Non-pigmented ciliary epithelial cell (primary cell): ENCODE results near the gene L3MBTL4.

Source experiments
- DNase-seq: peaks from one replicate; pipeline ENCODE4 v3.0.0-alpha.2; 2010; ENCODE audit warnings: low read depth

The L3MBTL4 gene

DNA sequence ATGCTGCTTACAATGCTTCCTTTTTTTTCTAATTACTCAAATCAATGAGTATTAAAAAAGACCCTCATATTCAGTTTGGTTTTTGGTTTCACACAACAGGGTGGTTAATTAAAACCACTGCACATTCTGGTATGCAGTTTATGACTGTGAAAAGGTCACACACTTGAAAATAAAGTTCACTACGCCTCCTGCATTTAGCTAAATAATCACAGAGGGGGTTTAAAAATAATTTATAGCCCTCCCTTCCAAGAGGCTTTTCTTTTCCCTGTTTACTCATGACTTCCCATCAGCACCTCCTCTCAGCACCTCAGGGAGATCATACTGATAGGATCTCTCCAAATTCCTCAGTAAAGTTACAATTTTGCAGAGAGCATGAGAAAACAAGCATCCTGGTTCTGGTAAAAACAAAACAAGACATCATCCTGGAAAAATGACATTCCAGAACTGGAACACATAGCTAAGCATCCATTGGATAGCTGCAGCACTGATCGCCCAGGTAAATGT is 389.9 kb downstream of the L3MBTL4 start:
- DNase-seq: no peak

DNA sequence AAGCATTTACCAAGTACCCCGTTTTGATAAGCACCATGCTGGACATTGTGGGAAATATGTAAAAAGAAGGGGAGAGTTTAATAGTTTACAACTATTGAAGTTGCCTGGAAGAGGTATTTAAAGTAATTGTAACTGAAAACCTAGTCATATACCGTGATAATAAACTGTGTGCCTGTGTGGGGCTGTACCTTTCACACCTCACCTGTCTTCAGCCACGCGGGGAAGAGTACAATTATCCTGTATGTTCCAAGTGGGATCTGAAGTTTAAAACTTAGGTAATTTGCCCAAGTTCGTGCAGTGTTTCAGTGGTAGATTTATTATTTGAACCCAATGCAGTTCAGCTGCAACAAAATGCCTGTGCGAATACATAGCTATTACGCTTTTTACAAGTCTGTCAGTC is 391.2 kb downstream of the L3MBTL4 start:
- no peak for DNase-seq

DNA sequence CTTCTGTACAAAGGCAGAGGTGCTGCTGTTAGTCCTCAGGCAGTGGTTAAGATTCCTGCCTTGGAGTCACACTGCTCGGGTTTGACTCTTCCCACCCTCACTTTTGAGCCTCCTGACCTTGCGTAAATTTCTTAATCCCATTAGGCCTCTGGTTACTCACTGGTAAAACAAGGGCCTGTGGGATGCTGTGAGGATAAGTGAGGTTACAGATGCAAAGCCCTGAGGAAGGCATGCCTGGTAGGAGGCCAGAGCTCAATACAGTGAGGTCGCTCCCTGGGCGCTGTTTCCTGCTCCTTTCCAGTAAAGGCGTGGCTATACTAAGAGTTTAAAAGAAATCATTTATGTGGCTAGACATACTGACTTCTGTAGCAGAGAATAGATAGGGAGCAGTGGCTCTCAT is 391.9 kb downstream of the L3MBTL4 start:
- no peak for DNase-seq

DNA sequence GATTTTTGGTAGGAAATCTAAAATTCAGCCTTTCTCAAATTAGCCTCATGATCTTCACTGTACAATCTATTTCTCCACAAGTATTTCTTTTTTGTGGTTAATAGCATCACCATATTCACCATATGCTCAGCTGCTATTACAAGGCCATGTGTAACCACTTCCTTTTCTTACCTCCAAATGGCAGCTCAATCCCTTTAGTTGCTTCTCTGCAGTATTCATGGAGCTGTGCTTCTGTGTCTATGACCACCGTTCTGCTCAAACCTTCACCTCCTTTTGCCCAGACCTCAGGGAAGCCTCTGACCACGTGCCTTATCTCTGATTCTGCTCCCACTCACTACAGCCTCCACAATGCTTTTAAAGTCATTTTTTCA is 392.7 kb downstream of the L3MBTL4 start:
- DNase-seq: no peak

DNA sequence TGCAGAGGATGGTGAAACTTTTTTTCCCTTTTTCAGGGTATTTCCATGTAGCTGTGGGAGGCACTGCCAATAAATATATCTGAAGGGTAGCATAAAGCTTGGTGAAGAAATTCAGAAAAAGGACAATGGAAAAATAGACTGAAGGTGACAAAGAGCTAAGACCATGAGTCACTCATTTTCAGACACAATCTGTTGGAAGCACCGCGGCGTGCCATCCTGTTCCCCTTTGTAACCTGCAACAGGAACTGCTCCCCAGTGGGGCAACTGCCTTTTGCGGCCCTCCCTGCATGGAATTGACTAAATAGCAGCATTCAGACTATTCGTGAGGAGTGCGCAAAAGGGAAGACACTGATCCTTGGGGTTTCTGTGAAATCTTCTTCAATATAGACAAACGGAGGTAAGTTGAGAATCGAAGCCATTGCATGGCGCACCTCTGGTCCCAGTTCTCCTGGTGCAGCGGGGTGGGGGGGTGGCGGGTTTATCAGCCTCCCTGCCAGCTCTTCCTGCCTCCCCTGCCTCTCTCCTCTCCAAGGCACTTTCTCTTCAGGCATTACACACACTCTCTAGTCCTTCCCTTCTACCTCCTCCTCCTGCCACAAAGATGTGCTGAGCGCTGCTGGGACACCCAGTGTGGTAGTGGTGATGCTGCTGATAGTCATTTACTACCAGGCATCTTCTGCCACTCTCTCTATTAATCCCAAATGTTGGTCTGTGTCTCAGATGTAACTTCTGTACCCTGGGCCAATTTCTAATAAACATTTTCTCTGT is 393.2 kb downstream of the L3MBTL4 start:
- DNase-seq: no peak

DNA sequence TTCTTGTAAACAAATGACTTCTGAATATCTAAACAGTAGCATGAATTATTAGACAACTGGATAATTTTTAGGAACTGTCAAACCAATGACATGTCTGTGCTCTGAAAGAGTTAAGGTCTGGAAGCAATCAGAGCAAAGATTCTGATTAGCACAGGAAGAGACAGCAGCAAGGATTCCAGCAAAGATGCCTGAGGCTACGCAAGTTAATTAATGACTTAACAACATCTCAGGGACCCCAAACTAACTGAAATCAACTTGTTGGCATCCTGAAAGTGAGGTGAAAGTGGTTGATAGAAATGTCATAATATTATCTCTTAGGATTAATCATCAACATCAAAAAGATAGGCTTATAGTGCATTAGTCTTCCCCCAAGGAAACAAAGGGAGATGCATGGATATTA is 396.0 kb downstream of the L3MBTL4 start:
- DNase-seq: no peak

DNA sequence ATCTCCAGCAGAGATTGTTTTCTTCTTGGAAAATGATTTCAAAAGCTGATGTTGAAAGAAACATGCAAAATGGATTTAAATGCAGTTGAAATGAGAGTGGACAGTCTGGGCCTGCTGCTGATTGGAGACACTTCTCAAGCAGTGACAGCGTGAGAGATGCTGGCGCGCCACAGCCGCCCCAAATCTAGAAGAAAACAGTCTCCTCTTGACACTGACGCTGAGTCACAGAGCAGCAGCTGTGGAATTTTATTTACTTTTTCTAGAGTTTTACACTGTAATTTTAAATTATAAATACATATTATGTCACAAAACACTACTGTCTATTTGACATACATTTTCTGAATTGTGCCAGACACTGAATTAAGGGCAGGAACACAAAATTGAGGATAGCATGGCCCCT is 397.5 kb downstream of the L3MBTL4 start:
- no peak for DNase-seq

DNA sequence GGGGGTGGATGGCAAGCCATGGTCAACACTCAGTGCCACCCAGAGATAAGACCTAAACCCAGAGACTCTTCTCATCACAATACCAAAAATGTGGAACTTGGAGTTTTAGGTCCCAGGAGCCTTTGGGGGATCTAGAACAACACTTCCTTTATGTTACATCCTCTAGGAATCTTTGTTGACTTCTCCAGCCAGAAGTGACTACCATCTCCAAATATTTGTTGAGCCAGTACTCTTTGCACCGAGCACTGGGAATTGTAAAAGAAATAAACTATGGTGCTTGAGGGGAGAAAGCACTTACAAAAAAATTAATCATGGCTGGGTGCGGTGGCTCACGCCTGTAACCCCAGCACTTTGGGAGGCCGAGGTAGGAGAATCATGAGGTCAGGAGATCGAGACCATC is 399.3 kb downstream of the L3MBTL4 start:
- no peak for DNase-seq

DNA sequence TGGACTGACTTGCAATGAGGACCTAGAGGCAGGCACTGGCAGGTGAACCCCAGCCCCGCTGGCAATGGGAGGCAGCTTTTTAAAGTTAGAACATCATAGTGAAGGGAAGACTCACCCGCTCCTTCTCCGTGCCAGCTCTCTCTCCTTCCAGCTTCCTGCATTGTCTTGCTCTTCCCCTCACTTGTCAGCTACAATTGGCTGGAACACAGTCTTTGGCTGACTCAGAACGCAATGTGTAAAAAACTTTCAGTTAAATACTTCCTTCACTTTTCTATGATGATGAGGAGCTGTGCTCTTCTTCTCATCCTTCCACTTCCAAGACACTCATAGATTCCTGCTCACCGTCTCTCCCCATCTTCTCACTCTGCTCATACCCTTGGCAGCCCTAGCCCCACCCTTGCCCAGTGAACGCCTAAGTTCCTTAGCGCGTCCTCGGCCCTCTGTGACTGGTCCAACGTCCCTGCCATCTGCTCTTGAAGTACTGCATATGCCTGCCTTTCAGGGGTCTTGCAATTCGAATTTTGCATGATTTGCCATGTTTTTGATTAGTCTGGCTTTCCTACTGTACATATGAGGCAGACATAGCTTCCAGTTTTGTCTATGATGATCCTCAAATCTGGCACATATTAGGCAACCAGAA is 401.4 kb downstream of the L3MBTL4 start:
- no peak for DNase-seq

DNA sequence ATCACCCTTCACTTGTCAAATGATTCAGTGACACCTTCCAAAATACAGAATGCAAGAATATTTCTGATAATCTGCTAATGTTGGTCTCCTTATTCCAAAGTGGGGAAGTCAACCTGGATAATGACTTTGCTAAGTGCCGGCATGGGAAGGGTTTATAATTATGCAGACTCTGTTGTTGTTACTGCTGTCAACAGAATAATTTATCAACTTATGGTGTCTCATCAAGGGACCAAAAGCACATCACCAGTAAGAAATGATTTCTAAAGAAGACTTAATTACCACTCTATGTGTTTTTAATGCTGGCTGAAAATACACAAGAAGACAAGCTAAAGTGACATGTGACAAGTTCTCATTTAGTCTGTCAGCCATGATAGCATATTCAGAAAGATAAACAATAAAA is 403.8 kb downstream of the L3MBTL4 start:
- no peak for DNase-seq

DNA sequence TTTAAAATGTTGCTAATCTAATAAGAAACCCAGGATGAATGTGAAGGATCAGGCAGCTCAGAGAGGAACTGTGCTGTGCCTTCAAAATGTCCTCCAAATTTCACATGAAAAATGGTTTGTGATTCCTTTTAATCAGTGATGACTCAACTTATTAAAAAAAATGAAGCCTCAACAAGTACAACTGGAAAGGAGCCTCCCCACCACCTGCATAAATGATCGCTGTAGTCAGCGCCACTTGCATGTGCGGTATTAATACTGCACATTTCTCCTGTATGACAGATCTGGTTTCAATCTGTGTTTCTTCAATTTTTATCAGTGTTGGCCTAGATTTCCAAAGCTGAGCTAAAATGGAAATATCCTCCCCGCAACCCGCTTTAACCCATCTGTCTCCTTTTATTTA is 404.4 kb downstream of the L3MBTL4 start:
- no peak for DNase-seq

DNA sequence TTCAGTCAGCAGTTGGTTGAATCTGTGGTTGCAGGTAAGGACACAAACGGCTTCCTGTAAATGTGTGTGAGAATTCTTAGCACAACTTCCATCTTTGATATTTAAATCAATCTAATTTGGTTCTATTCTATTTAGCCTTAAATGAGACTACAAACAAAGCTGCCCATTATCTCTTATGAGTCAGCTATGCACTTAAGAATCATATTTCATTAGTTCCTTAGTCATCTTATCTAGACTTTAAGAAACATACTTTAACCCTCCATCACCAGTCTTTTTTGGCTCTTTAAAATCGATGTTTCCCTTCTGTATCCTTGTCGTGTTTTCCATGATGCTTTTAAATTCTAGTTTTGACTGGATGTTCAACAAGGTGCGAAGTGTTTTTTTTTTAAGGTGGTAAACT is 405.0 kb downstream of the L3MBTL4 start:
- DNase-seq: no peak

DNA sequence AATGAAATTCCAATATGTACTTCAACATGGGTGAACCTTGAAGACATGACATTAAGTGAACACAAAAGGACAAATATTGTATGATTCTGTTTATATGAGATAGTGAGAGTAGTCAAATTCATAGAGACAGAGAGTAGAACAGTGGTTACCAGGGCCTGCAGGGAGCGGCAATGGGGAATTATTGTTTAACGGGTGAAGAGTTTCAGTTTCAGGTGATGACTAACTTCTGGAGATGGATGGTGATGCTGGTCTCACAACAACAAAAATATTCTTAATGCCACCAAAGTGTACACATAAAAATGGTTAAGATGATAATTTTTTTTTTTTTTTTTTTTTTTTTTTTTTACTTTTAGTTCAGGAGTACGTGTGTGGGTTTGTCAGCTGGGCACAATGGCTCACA is 410.0 kb downstream of the L3MBTL4 start:
- DNase-seq: no peak

DNA sequence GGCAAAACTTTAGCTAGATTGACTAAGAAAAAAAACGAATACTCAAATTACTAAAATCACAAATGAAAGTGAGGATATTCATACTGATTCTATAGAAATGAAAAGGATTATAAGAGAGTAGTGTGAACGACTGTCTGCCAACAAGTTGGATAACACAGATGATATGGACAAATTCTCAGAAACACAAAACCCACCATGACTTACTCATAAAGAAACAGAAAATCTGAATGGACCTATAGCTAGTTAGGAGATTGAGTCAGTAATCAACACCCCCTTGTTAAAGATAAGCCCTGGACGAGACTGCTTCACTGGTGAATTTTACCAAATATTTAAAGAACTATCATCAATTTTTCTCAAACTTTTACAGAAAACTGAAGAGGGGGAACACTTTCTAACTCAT is 410.6 kb downstream of the L3MBTL4 start:
- DNase-seq: no peak

DNA sequence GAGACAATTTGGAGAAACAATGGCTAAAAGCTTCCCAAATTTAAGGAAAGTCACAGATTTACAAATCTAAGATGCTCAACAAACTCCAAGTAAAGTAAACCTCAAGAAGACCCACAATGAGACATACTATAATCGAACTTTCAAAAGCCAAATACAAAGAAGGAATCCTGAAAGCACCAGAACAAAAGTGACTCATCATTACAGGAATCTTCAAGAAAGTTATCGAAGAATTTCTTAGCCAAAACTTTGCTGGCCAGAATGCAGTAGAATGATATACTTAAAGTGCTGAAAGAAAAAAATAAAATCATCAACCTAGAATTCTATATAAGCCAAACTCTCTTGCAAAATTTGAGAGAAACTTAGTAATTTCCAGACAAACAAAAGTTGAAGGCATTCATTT is 412.8 kb downstream of the L3MBTL4 start:
- no peak for DNase-seq

DNA sequence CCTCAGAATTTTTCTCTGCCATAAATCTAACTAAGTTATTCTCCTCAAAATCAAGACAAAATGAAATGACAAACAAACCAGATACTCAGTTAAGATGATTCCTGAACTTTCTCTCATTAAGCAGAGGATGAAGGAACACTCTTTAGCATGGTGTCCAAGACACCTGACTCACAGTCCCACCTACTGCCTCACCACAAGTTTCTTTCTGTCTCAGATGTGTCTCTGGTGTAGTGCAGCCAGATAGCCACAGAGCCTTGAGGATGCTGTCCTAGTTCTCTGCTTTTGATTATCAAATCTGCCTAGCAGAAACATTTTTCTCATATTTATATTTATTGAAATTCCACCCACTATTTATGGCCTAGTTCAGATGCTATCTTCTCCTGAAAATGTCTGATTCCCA is 415.8 kb downstream of the L3MBTL4 start:
- DNase-seq: no peak

DNA sequence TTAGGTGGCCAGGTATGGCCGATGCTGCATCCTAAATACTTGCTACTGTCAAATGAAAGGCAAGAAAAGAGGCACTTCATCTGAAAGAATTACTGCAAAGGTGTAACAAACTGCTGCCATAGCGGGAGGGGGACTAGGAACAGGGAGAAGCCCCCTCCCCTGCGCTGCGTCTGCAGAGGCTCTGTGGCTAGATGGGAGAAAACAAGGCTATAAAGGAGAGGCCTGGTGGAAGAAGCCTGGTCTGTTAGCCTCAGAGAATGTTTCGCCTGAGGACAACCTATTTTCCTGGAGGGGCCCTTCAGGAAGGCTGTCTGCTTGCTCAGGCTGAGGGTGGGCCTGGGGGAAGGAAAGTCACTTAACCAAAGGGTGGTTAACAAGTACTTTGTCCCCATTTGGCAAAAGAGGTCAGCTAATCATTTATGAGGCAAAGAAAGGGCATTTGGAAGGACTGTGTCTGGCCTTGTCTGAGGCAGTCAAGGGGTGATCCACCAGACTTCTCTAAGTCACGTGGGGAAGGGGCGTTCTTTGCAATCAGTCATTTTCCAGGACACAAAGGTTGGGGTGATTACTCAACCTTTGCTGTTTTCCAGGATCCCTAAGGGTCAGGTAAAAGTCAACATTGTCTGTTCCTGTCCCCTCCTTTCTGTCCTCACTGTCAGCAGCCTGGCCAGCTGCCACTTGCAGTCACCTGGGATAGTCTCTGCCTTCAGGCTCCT is 416.4 kb downstream of the L3MBTL4 start:
- no peak for DNase-seq

DNA sequence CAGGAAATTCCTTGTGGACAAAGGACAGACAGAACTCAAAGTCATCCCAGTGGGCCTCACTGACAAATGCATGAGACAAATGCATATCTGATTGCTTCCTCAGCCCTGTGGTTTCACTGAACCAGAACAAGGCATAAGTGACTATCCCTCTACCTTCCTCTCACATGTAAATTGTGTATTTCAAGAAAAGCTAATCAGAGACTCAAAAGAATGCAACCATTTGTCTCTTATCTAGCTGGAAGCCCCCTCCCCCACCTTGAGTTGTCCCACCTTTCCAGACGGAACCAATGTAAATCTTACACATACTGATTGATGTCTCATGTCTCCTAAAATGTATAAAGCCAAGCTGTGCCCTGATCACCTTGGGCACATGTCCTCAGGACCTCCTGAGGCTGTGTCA is 417.4 kb downstream of the L3MBTL4 start:
- DNase-seq: no peak

DNA sequence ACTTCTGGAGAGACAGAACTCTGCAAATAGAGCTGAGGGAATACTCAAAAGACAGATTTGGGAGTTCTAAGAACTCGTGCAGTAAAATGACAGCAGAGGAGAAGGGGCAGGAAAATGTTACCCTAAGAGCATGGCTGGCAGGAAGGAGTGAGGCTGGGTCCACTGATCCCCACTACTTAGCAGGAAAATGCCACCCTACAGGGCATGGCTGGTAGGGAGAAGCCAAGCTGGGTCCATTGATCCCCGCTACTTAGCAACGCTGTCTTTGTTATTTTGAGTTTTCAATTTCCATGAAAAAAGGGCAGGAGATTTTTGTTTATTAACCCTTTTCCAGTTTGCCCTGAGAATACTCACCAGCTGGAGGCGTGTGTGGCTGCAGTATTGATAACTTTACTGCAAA is 419.1 kb downstream of the L3MBTL4 start:
- no peak for DNase-seq

DNA sequence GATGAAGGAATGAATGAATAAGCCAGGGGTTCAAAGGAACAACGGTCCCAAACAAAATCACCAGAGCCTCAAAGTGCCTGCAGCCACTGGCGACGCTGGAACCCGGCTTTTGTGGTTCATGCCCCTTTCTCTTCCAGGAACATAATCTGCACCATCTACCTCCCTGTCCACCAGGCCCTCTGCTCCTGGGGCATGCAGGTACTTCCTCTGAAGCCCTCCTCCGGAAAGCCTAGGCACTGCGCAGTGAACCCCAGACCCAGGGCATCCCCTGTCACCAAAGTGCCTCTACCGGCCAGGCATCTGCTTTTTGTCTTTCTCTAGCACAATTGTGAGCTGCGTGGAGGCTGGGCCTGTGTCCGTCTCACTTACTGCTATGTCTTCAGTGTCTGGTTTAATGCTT is 420.8 kb downstream of the L3MBTL4 start:
- no peak for DNase-seq

DNA sequence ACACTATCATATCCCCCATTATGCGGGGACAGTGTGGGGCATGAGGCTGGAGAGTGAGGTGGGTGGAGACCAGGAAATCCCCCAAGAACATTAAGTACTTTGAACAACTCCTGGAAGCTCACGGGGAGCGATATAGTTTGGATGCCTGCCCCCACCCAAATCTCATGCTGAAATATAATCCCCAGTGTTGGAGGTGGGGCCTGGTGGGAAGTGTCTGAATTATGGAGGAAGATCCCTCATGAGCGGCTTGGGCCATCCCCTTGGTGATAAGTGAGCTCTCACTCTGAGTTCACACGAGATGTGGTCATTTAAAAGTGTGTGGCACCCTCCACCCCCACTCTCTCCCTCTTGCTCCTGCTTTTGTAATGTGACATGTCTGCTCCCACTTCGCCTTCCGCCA is 422.3 kb downstream of the L3MBTL4 start:
- no peak for DNase-seq

DNA sequence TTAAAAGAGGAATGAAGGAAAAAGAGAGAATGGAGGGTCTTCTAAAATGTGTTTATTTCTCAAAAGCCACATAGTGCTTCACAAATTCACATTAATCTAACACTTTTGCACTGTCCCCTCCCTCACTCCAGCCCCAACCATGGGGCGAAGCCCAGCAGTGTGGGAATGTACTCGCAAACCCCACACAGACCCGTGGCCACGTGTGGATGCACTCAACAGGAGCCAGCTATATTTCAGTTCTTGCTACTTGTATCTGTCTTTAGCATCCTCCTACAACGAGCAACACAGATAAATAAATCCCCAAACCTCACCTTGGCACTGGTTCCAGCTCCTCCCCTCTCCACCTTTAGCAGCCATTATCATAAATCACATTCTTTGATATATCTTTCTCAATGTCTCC is 427.5 kb downstream of the L3MBTL4 start:
- DNase-seq: no peak

DNA sequence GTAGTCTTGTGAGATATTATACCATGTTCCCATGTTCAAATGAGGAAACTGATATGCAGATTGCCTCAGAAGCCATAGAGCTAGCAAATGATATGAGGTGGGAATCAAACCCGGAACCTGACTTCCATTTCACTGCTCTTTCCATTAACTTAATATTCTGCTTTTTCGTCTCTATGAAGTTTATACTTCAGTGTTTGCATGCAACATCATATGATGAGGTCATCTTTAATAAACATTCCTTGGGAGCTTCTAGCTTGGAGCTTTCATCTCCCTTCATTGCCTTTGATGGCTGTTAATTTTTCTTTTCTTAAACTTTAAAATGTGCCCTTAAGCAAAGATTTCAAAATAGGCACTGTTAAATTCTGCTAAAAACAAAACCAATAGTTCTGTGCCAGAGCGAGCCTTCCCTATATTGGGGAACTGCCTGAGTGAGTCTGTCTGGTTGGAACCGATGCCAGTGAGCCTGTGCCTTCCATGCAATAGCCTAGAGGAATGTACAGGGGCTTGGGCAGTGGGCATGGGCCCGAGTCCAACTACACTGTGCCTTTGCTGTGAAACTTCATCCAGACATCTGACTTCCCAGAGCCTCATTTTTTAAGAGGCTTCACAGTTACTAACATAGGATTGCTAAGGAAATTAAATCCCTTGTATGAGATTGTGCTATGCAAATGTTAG is 428.3 kb downstream of the L3MBTL4 start:
- no peak for DNase-seq
